HEK293 (cell line): ENCODE data around the gene G6PD.

Experiments used
- CTCF ChIA-PET: fragments of 350-600 bp; formaldehyde crosslinking; extraction: SDS; loops from one replicate; lab custom pipeline; 2021; ENCODE audit warnings: antibody characterized with exemption; lab: Yijun Ruan, JAX
- POLR2A ChIA-PET: fragments of 300-600 bp; formaldehyde crosslinking; extraction: SDS; loops from one replicate; lab custom pipeline; 2020; ENCODE audit warnings: antibody characterized with exemption, inconsistent platforms; lab: Yijun Ruan, JAX
- H3K27ac ChIP-seq: fragments of 200-500 bp; sonication (Bioruptor generic); 2 replicates; pipeline ENCODE4 v1.5.1; 2014; ENCODE audit warnings: low read depth, low read length, control low read depth, inconsistent platforms; ENCODE audit errors: extremely low read depth
- H3K36me3 ChIP-seq, 2 experiments: fragments of 200-500 bp in 1 of 2; sonication (Bioruptor generic) in 1 of 2; 1 replicate in 1 of 2; 2 replicates in 1 of 2; pipeline ENCODE4 v1.5.1; 2014 to 2017; ENCODE audit warnings: inconsistent platforms in 2 of 2, low read length in 2 of 2; ENCODE audit not compliant: control insufficient read depth in 2 of 2, insufficient read depth in 1 of 2
- H3K4me1 ChIP-seq: fragments of 200-500 bp; sonication (Bioruptor generic); 2 replicates; pipeline ENCODE4 v1.5.1; 2014; ENCODE audit warnings: mild to moderate bottlenecking, low read length, inconsistent platforms; ENCODE audit not compliant: control insufficient read depth, insufficient read depth
- H3K4me3 ChIP-seq: 2 replicates; pipeline ENCODE4 v1.5.1; 2011; ENCODE audit warnings: low read depth, mild to moderate bottlenecking, control low read depth, low read length, moderate library complexity
- H3K9me3 ChIP-seq: fragments of 200-500 bp; sonication (Bioruptor generic); 2 replicates; pipeline ENCODE4 v1.5.1; 2014; ENCODE audit warnings: low read depth, low read length, inconsistent platforms; ENCODE audit not compliant: control insufficient read depth, insufficient read depth
- GLIS1 ChIP-seq: fragments of 450-650 bp; formaldehyde crosslinking; IDR thresholded peaks from 2 replicates; pipeline ENCODE4 v1.5.1; 2016; ENCODE audit warnings: missing biosample characterization, missing genetic modification characterization
- GLIS2 ChIP-seq: fragments of 450-650 bp; formaldehyde crosslinking; IDR thresholded peaks from 2 replicates; pipeline ENCODE4 v1.5.1; 2016; ENCODE audit warnings: missing biosample characterization, missing genetic modification characterization
- KLF8 ChIP-seq: fragments of 450-650 bp; formaldehyde crosslinking; IDR thresholded peaks from 2 replicates; pipeline ENCODE4 v1.5.1; 2016; ENCODE audit warnings: missing biosample characterization, missing genetic modification characterization
- KLF9 ChIP-seq: fragments of 450-650 bp; formaldehyde crosslinking; IDR thresholded peaks from 2 replicates; pipeline ENCODE4 v1.5.1; 2016; ENCODE audit warnings: missing biosample characterization, missing genetic modification characterization, low read depth
- PRDM6 ChIP-seq: fragments of 450-650 bp; formaldehyde crosslinking; IDR thresholded peaks from 2 replicates; pipeline ENCODE4 v1.5.1; 2017; ENCODE audit warnings: missing biosample characterization, missing genetic modification characterization
- ZBTB11 ChIP-seq: fragments of 450-650 bp; formaldehyde crosslinking; conservative IDR thresholded peaks from 2 replicates; pipeline ENCODE4 v1.5.1; 2016; ENCODE audit warnings: low read depth, missing biosample characterization, missing genetic modification characterization
- ZBTB20 ChIP-seq: fragments of 450-650 bp; formaldehyde crosslinking; IDR thresholded peaks from 2 replicates; pipeline ENCODE4 v1.5.1; 2016; ENCODE audit warnings: missing biosample characterization, missing genetic modification characterization
- ZBTB26 ChIP-seq: fragments of 450-650 bp; formaldehyde crosslinking; optimal IDR thresholded peaks from 2 replicates; pipeline ENCODE3; 2016; ENCODE audit warnings: missing biosample characterization, mild to moderate bottlenecking, missing genetic modification characterization
- ZIC2 ChIP-seq: fragments of 450-650 bp; formaldehyde crosslinking; IDR thresholded peaks from 2 replicates; pipeline ENCODE4 v1.5.1; 2016; ENCODE audit warnings: missing biosample characterization, missing genetic modification characterization
- ZNF133 ChIP-seq: fragments of 450-650 bp; formaldehyde crosslinking; IDR thresholded peaks from 2 replicates; pipeline ENCODE4 v1.5.1; 2016; ENCODE audit warnings: missing biosample characterization, missing genetic modification characterization
- ZNF341 ChIP-seq: fragments of 450-650 bp; formaldehyde crosslinking; IDR thresholded peaks from 2 replicates; pipeline ENCODE4; 2016; ENCODE audit warnings: low read depth, missing biosample characterization, missing genetic modification characterization
- ZNF366 ChIP-seq: fragments of 450-650 bp; formaldehyde crosslinking; conservative IDR thresholded peaks from 2 replicates; pipeline ENCODE4 v1.5.1; 2016; ENCODE audit warnings: missing biosample characterization, missing genetic modification characterization
- ZNF585B ChIP-seq: fragments of 450-650 bp; formaldehyde crosslinking; IDR thresholded peaks from 2 replicates; pipeline ENCODE4 v1.5.1; 2016; ENCODE audit warnings: missing biosample characterization, missing genetic modification characterization
- ZNF596 ChIP-seq: fragments of 450-650 bp; IDR thresholded peaks from 2 replicates; pipeline ENCODE4 v1.5.0; 2018; ENCODE audit warnings: missing biosample characterization, mild to moderate bottlenecking, missing genetic modification characterization, moderate library complexity
- ZNF621 ChIP-seq: fragments of 450-650 bp; formaldehyde crosslinking; IDR thresholded peaks from 2 replicates; pipeline ENCODE4 v1.5.1; 2017; ENCODE audit warnings: missing biosample characterization, missing genetic modification characterization
- ZNF629 ChIP-seq: fragments of 450-650 bp; formaldehyde crosslinking; IDR thresholded peaks from 2 replicates; pipeline ENCODE4 v1.5.1; 2017; ENCODE audit warnings: missing biosample characterization, missing genetic modification characterization
- ZNF654 ChIP-seq: fragments of 450-650 bp; formaldehyde crosslinking; IDR thresholded peaks from 2 replicates; pipeline ENCODE4 v1.5.1; 2016; ENCODE audit warnings: low read depth, missing biosample characterization, missing genetic modification characterization
- ZNF701 ChIP-seq: fragments of 450-650 bp; formaldehyde crosslinking; IDR thresholded peaks from 2 replicates; pipeline ENCODE4 v1.5.1; 2016; ENCODE audit warnings: missing biosample characterization, missing genetic modification characterization
- TF ChIP-seq, protein P1 (sequence below): fragments of 450-650 bp; formaldehyde crosslinking; IDR thresholded peaks from 2 replicates; pipeline ENCODE4 v1.5.1; 2016; ENCODE audit warnings: missing biosample characterization, missing genetic modification characterization
- TF ChIP-seq, protein P2 (sequence below): fragments of 450-650 bp; formaldehyde crosslinking; IDR thresholded peaks from 2 replicates; pipeline ENCODE4 v1.5.1; 2016; ENCODE audit warnings: missing biosample characterization, missing genetic modification characterization

The G6PD gene

DNA sequence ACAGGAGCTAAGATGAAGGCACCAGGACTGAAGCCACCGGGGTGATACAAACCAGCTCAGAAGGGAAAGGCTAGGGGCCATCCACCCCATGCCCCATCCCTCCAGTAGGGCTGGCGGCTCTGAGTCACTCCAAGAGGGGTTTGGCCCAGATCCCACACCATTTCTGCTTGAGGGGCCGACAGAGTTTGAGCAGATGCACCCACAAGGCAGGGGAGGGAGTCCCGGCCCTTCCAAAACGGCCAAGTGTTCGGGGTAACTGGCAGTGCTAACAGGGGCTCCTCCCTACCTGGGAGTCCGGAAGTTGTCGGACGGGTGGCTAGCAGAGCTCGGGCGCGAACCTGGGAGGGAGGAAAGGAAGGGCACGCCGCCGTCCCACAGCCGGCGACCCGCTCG is 56.6 kb downstream of the G6PD start (continued):
- TF ChIP-seq, protein P1, sequence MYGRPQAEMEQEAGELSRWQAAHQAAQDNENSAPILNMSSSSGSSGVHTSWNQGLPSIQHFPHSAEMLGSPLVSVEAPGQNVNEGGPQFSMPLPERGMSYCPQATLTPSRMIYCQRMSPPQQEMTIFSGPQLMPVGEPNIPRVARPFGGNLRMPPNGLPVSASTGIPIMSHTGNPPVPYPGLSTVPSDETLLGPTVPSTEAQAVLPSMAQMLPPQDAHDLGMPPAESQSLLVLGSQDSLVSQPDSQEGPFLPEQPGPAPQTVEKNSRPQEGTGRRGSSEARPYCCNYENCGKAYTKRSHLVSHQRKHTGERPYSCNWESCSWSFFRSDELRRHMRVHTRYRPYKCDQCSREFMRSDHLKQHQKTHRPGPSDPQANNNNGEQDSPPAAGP: 0 out of 2 replicates have a peak, but pooled peaks have one; percentile 44
- peak; percentile 72 for TF ChIP-seq ZNF341 (tag by site-specific recombination)
- TF ChIP-seq, protein P2, sequence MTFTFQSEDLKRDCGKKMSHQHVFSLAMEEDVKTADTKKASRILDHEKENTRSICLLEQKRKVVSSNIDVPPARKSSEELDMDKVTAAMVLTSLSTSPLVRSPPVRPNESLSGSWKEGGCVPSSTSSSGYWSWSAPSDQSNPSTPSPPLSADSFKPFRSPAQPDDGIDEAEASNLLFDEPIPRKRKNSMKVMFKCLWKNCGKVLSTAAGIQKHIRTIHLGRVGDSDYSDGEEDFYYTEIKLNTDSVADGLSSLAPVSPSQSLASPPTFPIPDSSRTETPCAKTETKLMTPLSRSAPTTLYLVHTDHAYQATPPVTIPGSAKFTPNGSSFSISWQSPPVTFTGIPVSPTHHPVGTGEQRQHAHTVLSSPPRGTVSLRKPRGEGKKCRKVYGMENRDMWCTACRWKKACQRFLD: no peak
- no peak for TF ChIP-seq ZNF366
- TF ChIP-seq ZBTB20 (tag by site-specific recombination): 0 out of 2 replicates have a peak, but pooled peaks have one; percentile 10
- TF ChIP-seq ZBTB26 (tag by site-specific recombination): peak; percentile 36
- no peak for TF ChIP-seq ZNF133 (tag by site-specific recombination)
- no peak for TF ChIP-seq ZNF621 (tag by site-specific recombination)
- TF ChIP-seq, all 188 proteins: peak for 13

- no peak for TF ChIP-seq ZNF596 (tag by site-specific recombination)
- TF ChIP-seq ZIC2 (tag by site-specific recombination): peak; percentile 53
- POLR2A ChIA-PET: interaction anchor here (0.9 to 3.1 kb wide), 12 partner anchors 9 to 91 kb away, joined by 3 to 35 read pairs (median 12); partner anchors contain the start of genes DNASE1L1, FAM3A, LAGE3 and RPL10
- no peak overlapping the region for H3K27ac ChIP-seq
- H3K4me3 ChIP-seq: no peak overlapping the region
- H3K4me1 ChIP-seq: no peaks in the 10 kb centered on the region; the same call in 1 of the 2 replicates
- CTCF ChIA-PET: interaction anchor here (0.6 to 2.5 kb wide), 2 partner anchors 38 to 769 kb away, joined by 3 to 8 read pairs; no protein-coding TSS in a partner anchor
- H3K9me3 ChIP-seq: no peaks in the 10 kb centered on the region; the same call in 1 of the 2 replicates
- peaks cover 0 to 29% of the 10 kb centered on the region in 2 experiments; a peak in 1 of 3 replicates for H3K36me3 ChIP-seq
These were observed 57.5 kb downstream of the G6PD start for GRCh38 chrX:154489182-154489581.

GRCh38 chrX:154488336-154489075 is 58.1 kb downstream of the G6PD start:
- no peaks in the 10 kb centered on the region; the same call in 1 of the 2 replicates for H3K4me1 ChIP-seq
- H3K27ac ChIP-seq: no peak overlapping the region
- POLR2A ChIA-PET: interaction anchor here (2.2 to 2.5 kb wide), 4 partner anchors 10 to 90 kb away, joined by 9 to 21 read pairs (median 13); partner anchors contain the start of genes DNASE1L1, LAGE3 and RPL10
- H3K36me3 ChIP-seq: peaks cover 0 to 36% of the 10 kb centered on the region in 2 experiments; a peak in 1 of 3 replicates
- no peak overlapping the region for H3K4me3 ChIP-seq
- H3K9me3 ChIP-seq: no peaks in the 10 kb centered on the region; the same call in 1 of the 2 replicates
- CTCF ChIA-PET: interaction anchor here (1.0 to 2.5 kb wide), 3 partner anchors 11 to 38 kb away, joined by 3 to 8 read pairs (median 6); no protein-coding TSS in a partner anchor
- TF ChIP-seq ZNF366 (no peak), ZNF585B (tag by site-specific recombination) (no peak), KLF9 (tag by site-specific recombination) (no peak), ZBTB11 (tag by site-specific recombination) (no peak), ZNF621 (tag by site-specific recombination) (no peak), PRDM6 (tag by site-specific recombination) (no peak), KLF8 (no peak), ZNF654 (tag by site-specific recombination) (no peak), GLIS1 (peak; percentile 35), GLIS2 (tag by site-specific recombination) (peak; percentile 66), ZNF701 (tag by site-specific recombination) (no peak), ZNF629 (no peak)
